K562 (cell line): ENCODE measurements around the gene SS18L1. TPM values are rescaled to one million over a fixed set of nuclear protein-coding genes. Genes with fewer than 3 reads are reported as not detected.

Source experiments
- ATAC-seq: fragments of 200-7000 bp; cut with Tn5 transposase; 3 replicates; pipeline ENCODE4 v1.9.1; 2020; ENCODE audit warnings: moderate library complexity
- BruUV-seq: library from RNA; stranded (reverse); fragments of 400-500 nt; replicated peaks from 2 replicates; lab custom pipeline; 2021; lab: Mats Ljungman, UMichigan
- CTCF ChIA-PET: fragments of 300-600 bp; formaldehyde crosslinking; extraction: SDS; loops from one replicate; lab custom pipeline; 2021; ENCODE audit warnings: low intra/inter-chr PET ratio; lab: Yijun Ruan, JAX
- POLR2A ChIA-PET: fragments of 300-600, 350-650 bp; sonication (Branson Sonifier 250); formaldehyde crosslinking; extraction: SDS; loops from one replicate; lab custom pipeline; 2021; ENCODE audit warnings: antibody characterized with exemption, inconsistent platforms; lab: Yijun Ruan, JAX
- DNase-seq, 4 experiments: peaks; one replicate each; pipeline versions ENCODE4 v3.0.0 to v3.0.0-alpha.2; 2011 to 2018; ENCODE audit warnings: low spot score in 3 of 4, mixed read lengths in 3 of 4; ENCODE audit errors: extremely low read depth in 1 of 4
- FAIRE-seq: peaks from 2 replicates; lab custom pipeline; 2011; peaks lifted over from hg19 to GRCh38; lab: Jason Lieb, UNC
- H2AFZ ChIP-seq: 2 replicates; pipeline ENCODE4 v1.6.0; 2011; ENCODE audit warnings: low read depth, low read length, control low read depth, inconsistent platforms
- H3K27ac ChIP-seq: fragments of 200-600 bp; 3 replicates; pipeline ENCODE4 v1.8.0; 2011; ENCODE audit warnings: low read depth, mild to moderate bottlenecking, control low read depth, inconsistent platforms, low read length, moderate library complexity, mixed read lengths; ENCODE audit errors: extremely low read depth
- H3K27me3 ChIP-seq, 2 experiments: fragments of 300-600 bp in 1 of 2; 2 replicates in 1 of 2; 3 replicates in 1 of 2; pipeline versions ENCODE4 v1.6.0 to v1.8.0; 2011; ENCODE audit warnings: inconsistent platforms in 2 of 2, low read length in 2 of 2, mild to moderate bottlenecking in 1 of 2, mixed read lengths in 1 of 2, moderate library complexity in 1 of 2; ENCODE audit not compliant: control insufficient read depth in 2 of 2, insufficient read depth in 2 of 2
- H3K36me3 ChIP-seq: fragments of 300-600 bp; 3 replicates; pipeline ENCODE4 v1.8.0; 2011; ENCODE audit warnings: mild to moderate bottlenecking, low read length, inconsistent platforms; ENCODE audit not compliant: control insufficient read depth, insufficient read depth
- H3K4me1 ChIP-seq, 2 experiments: fragments of 200-600 bp in 1 of 2; replicated peaks in 1 of 2; 2 replicates in 1 of 2; 3 replicates in 1 of 2; pipeline versions ENCODE4 v1.5.1 to v1.8.0; 2011; ENCODE audit warnings: inconsistent platforms in 2 of 2, low read length in 2 of 2, mild to moderate bottlenecking in 1 of 2, mixed read lengths in 1 of 2, moderate library complexity in 1 of 2; ENCODE audit not compliant: control insufficient read depth in 2 of 2, insufficient read depth in 2 of 2
- H3K4me2 ChIP-seq: 2 replicates; pipeline ENCODE4 v1.6.1; 2011; ENCODE audit warnings: low read length, control low read depth, inconsistent platforms, mixed read lengths; ENCODE audit not compliant: insufficient read depth
- H3K4me3 ChIP-seq: fragments of 200-600 bp; sonication (generic), shearing (Covaris generic); 2 replicates; pipeline ENCODE4 v1.5.1; 2016; ENCODE audit warnings: control low read depth, inconsistent platforms
- H3K79me2 ChIP-seq: fragments of 200-600 bp; 3 replicates; pipeline ENCODE4 v1.8.0; 2011; ENCODE audit warnings: low read length, inconsistent platforms; ENCODE audit not compliant: control insufficient read depth, insufficient read depth
- H3K9ac ChIP-seq, 2 experiments: 2 replicates each; pipeline versions ENCODE4 v1.6.0 to v1.6.1; 2011; ENCODE audit warnings: low read depth in 2 of 2, low read length in 2 of 2, control low read depth in 1 of 2, inconsistent platforms in 1 of 2, mild to moderate bottlenecking in 1 of 2, mixed read lengths in 1 of 2; ENCODE audit not compliant: insufficient read depth in 1 of 2
- H3K9me1 ChIP-seq: one replicate; pipeline ENCODE4 v1.6.0; 2011; ENCODE audit warnings: inconsistent platforms, mild to moderate bottlenecking, low read length, moderate library complexity; ENCODE audit not compliant: control insufficient read depth, insufficient read depth
- H3K9me3 ChIP-seq: replicated peaks from 2 replicates; pipeline ENCODE4 v1.5.1; 2011; ENCODE audit warnings: low read depth, low read length, inconsistent platforms; ENCODE audit not compliant: control insufficient read depth, insufficient read depth
- H4K20me1 ChIP-seq: replicated peaks from 2 replicates; pipeline ENCODE4 v1.6.1; 2011; ENCODE audit warnings: low read length, inconsistent platforms, mixed read lengths; ENCODE audit not compliant: control insufficient read depth, insufficient read depth
- ARID2 ChIP-seq: fragments of 450-650 bp; IDR thresholded peaks from 2 replicates; pipeline ENCODE4 v1.6.1; 2017; ENCODE audit warnings: antibody characterized with exemption, mild to moderate bottlenecking
- FOXK2 ChIP-seq, 2 experiments: fragments of 450-650 bp; IDR thresholded peaks in 1 of 2; conservative IDR thresholded peaks in 1 of 2; 2 replicates each; pipeline ENCODE4 v1.6.1; 2016; ENCODE audit warnings: low read depth in 2 of 2, mild to moderate bottlenecking in 1 of 2
- GATAD2B ChIP-seq: fragments of 450-650 bp; IDR thresholded peaks from 2 replicates; pipeline ENCODE4 v1.6.1; 2017; ENCODE audit warnings: mild to moderate bottlenecking, borderline replicate concordance
- KAT2B ChIP-seq: IDR thresholded peaks from one replicate; pipeline ENCODE4 v1.6.1; 2012; ENCODE audit warnings: low read depth, mild to moderate bottlenecking, control low read depth, inconsistent platforms, low read length, moderate library complexity
- NCOA1 ChIP-seq: fragments of 450-650 bp; IDR thresholded peaks from 2 replicates; pipeline ENCODE4 v1.6.1; 2016; ENCODE audit warnings: low read depth
- NRF1 ChIP-seq, 2 experiments: fragments of 450-650 bp; IDR thresholded peaks in 1 of 2; conservative IDR thresholded peaks in 1 of 2; 2 replicates each; pipeline ENCODE4 v1.6.1; 2014; ENCODE audit warnings: mild to moderate bottlenecking in 2 of 2
- PYGO2 ChIP-seq: fragments of 450-650 bp; IDR thresholded peaks from 2 replicates; pipeline ENCODE4 v1.6.1; 2016; ENCODE audit warnings: mild to moderate bottlenecking, missing genetic modification characterization, moderate library complexity, missing compliant biosample characterization
- ZKSCAN3 ChIP-seq: fragments of 250-450 bp; sonication (Bioruptor Pico); IDR thresholded peaks from 2 replicates; pipeline ENCODE4 v1.4.0; 2020
- ZNF124 ChIP-seq: sonication (generic); formaldehyde crosslinking; IDR thresholded peaks from 2 replicates; pipeline ENCODE4 v1.8.1; 2022; ENCODE audit warnings: missing genetic modification reagents
- WGBS: fragments of 100-300 bp; shearing (Covaris generic); methylation state at CpG from one replicate; pipeline ENCODE4 v1.1.6; 2016; ENCODE audit warnings: low coverage, mixed read lengths; ENCODE audit not compliant: insufficient coverage; ENCODE audit errors: missing lambda C conversion rate; 5-methylcytosine and 5-hydroxymethylcytosine counted together
- in situ Hi-C: fragments of 300-500 bp; cut with MboI; formaldehyde crosslinking; loops from 4 replicates; pipeline ENCODE4 v1.15.0; 2018; ENCODE audit warnings: inconsistent platforms, mixed read lengths
- intact Hi-C: fragments of 100-400 bp; cut with micrococcal nuclease; formaldehyde crosslinking; loops from 2 replicates; pipeline ENCODE4 v1.14.2; 2022
- polyA plus RNA-seq, 8 experiments: library from polyadenylated mRNA; depleted of rRNA in 4 of 8; stranded (reverse) in 5 of 8; unstranded in 3 of 8; fragments of >200 nt; fragmentation: Nextera tagmentation in 2 of 8; fragmentation: Illumina TruSeq in 1 of 8; extraction: Ambion mirVana in 2 of 8; extraction: Trizol in 1 of 8; gene quantifications; 2 replicates each; pipeline versions ENCODE4 v1.2.1 to v1.2.3, GENCODE V29; 2011 to 2014; ENCODE audit warnings: inconsistent platforms in 1 of 8, missing spikeins in 1 of 8
- total RNA-seq, 7 experiments: library from RNA; depleted of rRNA in 6 of 7; stranded (reverse); fragments of >200 nt in 6 of 7; fragmentation: Illumina TruSeq in 2 of 7; extraction: Trizol in 2 of 7; gene quantifications; 2 replicates each; pipeline versions ENCODE4 v1.2.1 to v1.2.3, GENCODE V29; 2011 to 2021; ENCODE audit warnings: low replicate concordance in 1 of 7
- TF ChIP-seq, protein P1 (sequence below): IDR thresholded peaks from 3 replicates; pipeline ENCODE4 v1.6.1; 2011; ENCODE audit warnings: borderline replicate concordance, mild to moderate bottlenecking, moderate library complexity; ENCODE audit not compliant: insufficient read length; ENCODE audit errors: extremely low read depth

The SS18L1 gene
- total and polyA plus RNA-seq, 9 of the 15 experiments (the other 6 are each of a cell fraction or from before 2014, with no cell fraction given), result 2.7 to 28.3 (median 15.1) TPM

- Histone ChIP-seq H3K27me3 (peaks cover 19 to 55% of the 10 kb centered on the region in 2 experiments), H4K20me1 (no peaks in the 10 kb centered on the region), H2AFZ (no peak overlapping the region), H3K4me3 (no peak overlapping the region), H3K36me3 (no peaks in the 10 kb centered on the region), H3K27ac (no peak overlapping the region), H3K4me2 (no peak overlapping the region), H3K4me1 (peaks cover 4 to 38% of the 10 kb centered on the region in 2 experiments; a peak in 4 of 5 replicates), H3K9me3 (no peaks in the 10 kb centered on the region; the same call in none of the 2 replicates), H3K9ac (peak overlapping the region in 1 of 2 experiments; percentile 13; a peak in 1 of 4 replicates), H3K79me2 (no peaks in the 10 kb centered on the region), H3K9me1 (no peaks in the 10 kb centered on the region)
- in situ Hi-C loops, result no loop called here
- BruUV-seq, result no TSS peak
- no peak for ATAC-seq
- DNase-seq, result no peak
- ChIA-PET POLR2A (interaction anchor here (0.6 kb wide), 1 partner anchor 19 kb away, joined by 3 read pairs; no protein-coding TSS in a partner anchor), CTCF (no interaction called here)
- WGBS, result 37% methylated on average over 38 of the region's 38 CpGs
- FAIRE-seq, result no peak
- intact Hi-C loops, result no loop called here
- TF ChIP-seq GATAD2B (no peak), NRF1 (conservative IDR thresholded peaks at IDR 0.05 in 1 of 2, IDR thresholded peaks at IDR 0.05 in 1 of 2) (no peak), NCOA1 (no peak), FOXK2 (conservative IDR thresholded peaks at IDR 0.05 in 1 of 2, IDR thresholded peaks at IDR 0.05 in 1 of 2; ENCODE audit: low read depth in 2 of 2) (no peak), PYGO2 (tag) (no peak), ARID2 (no peak), ZNF124 (CRISPR knock-in tag) (no peak), KAT2B (no peak), ZKSCAN3 (CRISPR knock-in tag) (no peak)
- TF ChIP-seq, protein P1, sequence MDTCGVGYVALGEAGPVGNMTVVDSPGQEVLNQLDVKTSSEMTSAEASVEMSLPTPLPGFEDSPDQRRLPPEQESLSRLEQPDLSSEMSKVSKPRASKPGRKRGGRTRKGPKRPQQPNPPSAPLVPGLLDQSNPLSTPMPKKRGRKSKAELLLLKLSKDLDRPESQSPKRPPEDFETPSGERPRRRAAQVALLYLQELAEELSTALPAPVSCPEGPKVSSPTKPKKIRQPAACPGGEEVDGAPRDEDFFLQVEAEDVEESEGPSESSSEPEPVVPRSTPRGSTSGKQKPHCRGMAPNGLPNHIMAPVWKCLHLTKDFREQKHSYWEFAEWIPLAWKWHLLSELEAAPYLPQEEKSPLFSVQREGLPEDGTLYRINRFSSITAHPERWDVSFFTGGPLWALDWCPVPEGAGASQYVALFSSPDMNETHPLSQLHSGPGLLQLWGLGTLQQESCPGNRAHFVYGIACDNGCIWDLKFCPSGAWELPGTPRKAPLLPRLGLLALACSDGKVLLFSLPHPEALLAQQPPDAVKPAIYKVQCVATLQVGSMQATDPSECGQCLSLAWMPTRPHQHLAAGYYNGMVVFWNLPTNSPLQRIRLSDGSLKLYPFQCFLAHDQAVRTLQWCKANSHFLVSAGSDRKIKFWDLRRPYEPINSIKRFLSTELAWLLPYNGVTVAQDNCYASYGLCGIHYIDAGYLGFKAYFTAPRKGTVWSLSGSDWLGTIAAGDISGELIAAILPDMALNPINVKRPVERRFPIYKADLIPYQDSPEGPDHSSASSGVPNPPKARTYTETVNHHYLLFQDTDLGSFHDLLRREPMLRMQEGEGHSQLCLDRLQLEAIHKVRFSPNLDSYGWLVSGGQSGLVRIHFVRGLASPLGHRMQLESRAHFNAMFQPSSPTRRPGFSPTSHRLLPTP, result no peak
Measured at GRCh38 chr20:62116558-62117361, 26.8 kb upstream of the SS18L1 start.
